Heart left ventricle (tissue), 13 donors: Measurements from ENCODE around the gene RPGR.

Experiments used
- CTCF ChIP-seq, 12 donors: fragments of 200-600 bp; sonication (generic) in 4 of 12; IDR thresholded peaks; one replicate each; pipeline versions ENCODE4 v1.5.0 to v1.8.0; 2018 to 2022; ENCODE audit warnings: antibody characterized with exemption in 12 of 12, mild to moderate bottlenecking in 5 of 12
- POLR2A ChIP-seq, 2 donors: fragments of 450-650 bp; IDR thresholded peaks; one replicate each; pipeline ENCODE4 v1.6.1; 2017; ENCODE audit warnings: antibody characterized with exemption in 2 of 2, mild to moderate bottlenecking in 2 of 2, moderate library complexity in 2 of 2
- donor health status: ischemic (EF 13 %, LVEDD 7.1; RV severe dilation, severe dysfunction).
- donor health status: DM: no; HTN: yes; CAD: no.
- donor health status: DM: no; HTN: no; CAD: no.
- donor health status: ischemic (EF 25% LVEDD 6.9; RV normal size, moderate dysfunction).
- donor health status: ischemic (EF 25% LVEDD 5.7; RV mildly dilated, moderate dysfunction).
- donor health status: ischemic (EF 35%, LVEDD 5.7; RV mildly dilated, moderate dysfunction).
- donor health status: nonischemic (EF 11% LVEDD 7.7; RV severe dilation, severe dysfunction).
- donor health status: DM: yes; HTN: yes; CAD: no.
- donor health status: PGD.
- donor health status: ischemic (EF 29% LVEDD 5.4; RV normal size, mild dysfunction).
- donor health status: nonischemic (EF 23%, LVEDD 6.1; RV moderate dilation, normal function).

- TF ChIP-seq CTCF (IDR thresholded peaks at IDR 0.05) = no peak
- TF ChIP-seq POLR2A (IDR thresholded peaks at IDR 0.05) = no peak
Observed at GRCh38 chrX:38273453-38273852, 53.9 kb downstream of the RPGR start.
